HL-60 (cell line): Measurements from ENCODE around the gene FBXO9.

Experiments used
- DNase-seq, 2 experiments: peaks; one replicate each; pipeline ENCODE4 v3.0.0-alpha.2; 2010 to 2020; ENCODE audit warnings: low read depth in 1 of 2, low spot score in 1 of 2
- H3K27ac ChIP-seq: fragments of 250-450 bp; sonication (Bioruptor Pico); replicated peaks from 2 replicates; pipeline ENCODE4 v1.5.1; 2020; ENCODE audit warnings: mild to moderate bottlenecking, moderate library complexity
- H3K27me3 ChIP-seq: fragments of 250-450 bp; sonication (Bioruptor Pico); 2 replicates; pipeline ENCODE4 v1.5.1; 2021; ENCODE audit warnings: mild to moderate bottlenecking, moderate library complexity; ENCODE audit not compliant: insufficient read depth, poor library complexity, severe bottlenecking
- H3K4me3 ChIP-seq: replicated peaks from 2 replicates; pipeline ENCODE4 v1.5.1; 2011; ENCODE audit warnings: mild to moderate bottlenecking, control low read depth, low read length; ENCODE audit not compliant: insufficient read depth
- GABPA ChIP-seq: IDR thresholded peaks from 2 replicates; pipeline ENCODE4 v1.6.1; 2012; ENCODE audit warnings: low read depth
- POLR2AphosphoS5 ChIP-seq: IDR thresholded peaks from 2 replicates; pipeline ENCODE4 v1.6.1; 2012; ENCODE audit warnings: low read depth
- SPI1 ChIP-seq: IDR thresholded peaks from 2 replicates; pipeline ENCODE4 v1.6.1; 2012; ENCODE audit warnings: low read depth, mild to moderate bottlenecking, borderline replicate concordance
- TF ChIP-seq, protein P1 (sequence below): IDR thresholded peaks from one replicate; pipeline ENCODE4 v1.5.1; 2011; ENCODE audit warnings: low read length, control low read depth, inconsistent platforms; ENCODE audit not compliant: insufficient read depth
- TF ChIP-seq, protein P2 (sequence below): IDR thresholded peaks from 2 replicates; pipeline ENCODE4 v1.6.1; 2012; ENCODE audit warnings: low read depth; ENCODE audit not compliant: insufficient replicate concordance

FBXO9 gene

DNA sequence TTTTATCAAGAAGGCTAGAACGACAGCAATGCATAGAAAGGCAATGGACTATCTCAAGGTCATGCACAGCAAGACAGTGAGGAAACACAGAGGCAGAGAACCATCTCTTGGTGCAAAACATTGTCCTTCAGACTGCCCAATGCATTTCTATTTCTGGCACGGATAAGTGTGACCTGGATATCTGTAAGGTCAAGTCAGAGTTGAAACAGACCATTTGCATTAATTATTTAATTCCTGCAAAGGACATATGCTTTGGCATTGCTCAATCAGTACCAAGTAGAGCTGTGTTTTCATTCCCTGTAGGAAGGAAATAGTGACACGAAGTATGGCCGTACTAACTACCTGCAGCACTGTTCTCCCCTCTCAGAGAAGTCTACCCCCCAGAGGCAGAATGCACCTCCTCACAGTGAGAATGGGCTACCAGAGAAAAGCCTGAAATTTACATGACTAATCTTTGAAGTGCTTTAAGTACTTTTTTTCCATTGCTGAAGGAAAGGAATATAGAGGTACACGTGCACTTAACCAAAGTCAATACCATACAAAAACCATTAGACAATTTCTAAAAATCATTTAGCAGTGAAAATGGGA is 38.0 kb upstream of the FBXO9 start:
- H3K27ac ChIP-seq = no peak overlapping the region
- TF ChIP-seq GABPA = no peak
- no peak for TF ChIP-seq POLR2AphosphoS5
- TF ChIP-seq, protein P1, sequence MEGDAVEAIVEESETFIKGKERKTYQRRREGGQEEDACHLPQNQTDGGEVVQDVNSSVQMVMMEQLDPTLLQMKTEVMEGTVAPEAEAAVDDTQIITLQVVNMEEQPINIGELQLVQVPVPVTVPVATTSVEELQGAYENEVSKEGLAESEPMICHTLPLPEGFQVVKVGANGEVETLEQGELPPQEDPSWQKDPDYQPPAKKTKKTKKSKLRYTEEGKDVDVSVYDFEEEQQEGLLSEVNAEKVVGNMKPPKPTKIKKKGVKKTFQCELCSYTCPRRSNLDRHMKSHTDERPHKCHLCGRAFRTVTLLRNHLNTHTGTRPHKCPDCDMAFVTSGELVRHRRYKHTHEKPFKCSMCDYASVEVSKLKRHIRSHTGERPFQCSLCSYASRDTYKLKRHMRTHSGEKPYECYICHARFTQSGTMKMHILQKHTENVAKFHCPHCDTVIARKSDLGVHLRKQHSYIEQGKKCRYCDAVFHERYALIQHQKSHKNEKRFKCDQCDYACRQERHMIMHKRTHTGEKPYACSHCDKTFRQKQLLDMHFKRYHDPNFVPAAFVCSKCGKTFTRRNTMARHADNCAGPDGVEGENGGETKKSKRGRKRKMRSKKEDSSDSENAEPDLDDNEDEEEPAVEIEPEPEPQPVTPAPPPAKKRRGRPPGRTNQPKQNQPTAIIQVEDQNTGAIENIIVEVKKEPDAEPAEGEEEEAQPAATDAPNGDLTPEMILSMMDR = no peak
- TF ChIP-seq SPI1 = no peak
- TF ChIP-seq, protein P2, sequence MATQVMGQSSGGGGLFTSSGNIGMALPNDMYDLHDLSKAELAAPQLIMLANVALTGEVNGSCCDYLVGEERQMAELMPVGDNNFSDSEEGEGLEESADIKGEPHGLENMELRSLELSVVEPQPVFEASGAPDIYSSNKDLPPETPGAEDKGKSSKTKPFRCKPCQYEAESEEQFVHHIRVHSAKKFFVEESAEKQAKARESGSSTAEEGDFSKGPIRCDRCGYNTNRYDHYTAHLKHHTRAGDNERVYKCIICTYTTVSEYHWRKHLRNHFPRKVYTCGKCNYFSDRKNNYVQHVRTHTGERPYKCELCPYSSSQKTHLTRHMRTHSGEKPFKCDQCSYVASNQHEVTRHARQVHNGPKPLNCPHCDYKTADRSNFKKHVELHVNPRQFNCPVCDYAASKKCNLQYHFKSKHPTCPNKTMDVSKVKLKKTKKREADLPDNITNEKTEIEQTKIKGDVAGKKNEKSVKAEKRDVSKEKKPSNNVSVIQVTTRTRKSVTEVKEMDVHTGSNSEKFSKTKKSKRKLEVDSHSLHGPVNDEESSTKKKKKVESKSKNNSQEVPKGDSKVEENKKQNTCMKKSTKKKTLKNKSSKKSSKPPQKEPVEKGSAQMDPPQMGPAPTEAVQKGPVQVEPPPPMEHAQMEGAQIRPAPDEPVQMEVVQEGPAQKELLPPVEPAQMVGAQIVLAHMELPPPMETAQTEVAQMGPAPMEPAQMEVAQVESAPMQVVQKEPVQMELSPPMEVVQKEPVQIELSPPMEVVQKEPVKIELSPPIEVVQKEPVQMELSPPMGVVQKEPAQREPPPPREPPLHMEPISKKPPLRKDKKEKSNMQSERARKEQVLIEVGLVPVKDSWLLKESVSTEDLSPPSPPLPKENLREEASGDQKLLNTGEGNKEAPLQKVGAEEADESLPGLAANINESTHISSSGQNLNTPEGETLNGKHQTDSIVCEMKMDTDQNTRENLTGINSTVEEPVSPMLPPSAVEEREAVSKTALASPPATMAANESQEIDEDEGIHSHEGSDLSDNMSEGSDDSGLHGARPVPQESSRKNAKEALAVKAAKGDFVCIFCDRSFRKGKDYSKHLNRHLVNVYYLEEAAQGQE = no peak

DNA sequence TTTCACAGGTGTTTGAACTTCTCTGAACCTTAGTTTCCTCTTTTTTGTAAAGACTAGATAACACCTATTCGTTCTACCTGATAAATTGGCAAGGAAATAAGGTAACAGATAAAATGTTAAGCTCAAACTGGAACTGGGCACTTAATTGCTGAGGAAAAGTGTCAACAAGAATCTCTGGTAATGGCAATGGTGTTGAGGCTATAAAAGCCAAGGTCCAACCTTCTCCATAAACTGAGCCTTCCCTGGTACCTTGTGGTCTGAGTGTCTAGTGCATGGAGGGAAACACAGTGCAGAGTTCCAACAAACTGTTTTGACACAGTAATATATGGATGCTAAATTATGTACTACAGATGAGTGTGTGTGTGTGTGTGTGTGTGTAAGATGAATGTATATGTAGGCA is 36.7 kb upstream of the FBXO9 start:
- Histone ChIP-seq H3K27me3 (no peaks in the 10 kb centered on the region), H3K27ac (no peak overlapping the region), H3K4me3 (no peak overlapping the region)
- TF ChIP-seq, protein P1 = no peak
- TF ChIP-seq, protein P2 = no peak
- TF ChIP-seq GABPA (no peak), POLR2AphosphoS5 (no peak), SPI1 (no peak)
- DNase-seq = no peak

More for the DNA sequence above, 38.0 kb upstream of the FBXO9 start:
- no peak for DNase-seq
- Histone ChIP-seq H3K4me3 (no peak overlapping the region), H3K27me3 (no peaks in the 10 kb centered on the region)

DNA sequence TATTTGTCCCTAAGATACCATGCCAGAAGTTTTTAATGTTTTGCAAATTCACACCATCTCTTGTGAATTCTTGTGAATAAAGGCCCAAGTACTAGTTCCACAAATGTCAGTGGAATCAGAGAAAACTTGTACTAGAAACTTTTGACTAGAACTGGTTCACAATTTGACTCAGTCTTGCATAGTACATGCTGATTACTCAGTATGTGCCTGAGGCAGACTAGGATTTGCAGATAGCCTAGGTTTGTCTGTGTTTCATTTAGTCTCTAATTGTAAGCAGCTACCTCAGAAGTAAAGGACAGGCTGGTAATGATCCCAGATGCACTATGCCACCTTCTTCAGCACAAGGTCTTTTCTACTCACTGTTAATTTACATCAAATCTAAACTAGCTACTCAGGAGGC is 35.9 kb upstream of the FBXO9 start:
- Histone ChIP-seq H3K27ac (no peak overlapping the region), H3K4me3 (no peak overlapping the region), H3K27me3 (no peaks in the 10 kb centered on the region)
- DNase-seq = no peak
- TF ChIP-seq SPI1 = no peak
- TF ChIP-seq GABPA = no peak
- TF ChIP-seq POLR2AphosphoS5 = no peak
- TF ChIP-seq, protein P2 = no peak
- TF ChIP-seq, protein P1 = no peak
